ENCODE data around the gene VPS33B.

DNA sequence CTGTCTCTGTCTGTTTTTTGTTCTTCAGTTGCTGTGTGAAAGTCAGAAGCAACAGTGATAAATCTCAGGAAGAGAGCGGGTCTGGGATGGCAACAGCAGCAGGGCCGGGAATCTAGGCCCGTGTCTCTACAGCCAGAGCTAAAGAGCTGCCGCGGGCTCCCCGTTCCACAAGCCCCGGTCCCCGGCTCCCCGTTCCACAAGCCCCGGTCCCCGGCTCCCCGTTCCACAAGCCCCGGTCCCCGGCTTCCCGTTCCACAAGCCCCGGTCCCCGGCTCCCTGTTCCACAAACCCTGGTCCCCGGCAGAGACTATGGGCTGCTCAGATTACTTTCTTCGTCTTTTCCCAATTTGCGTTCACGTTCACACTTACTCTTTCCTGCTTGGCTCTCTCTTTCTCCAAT, 48.2 kb downstream of the VPS33B start:
- TF ChIP-seq, protein P1, sequence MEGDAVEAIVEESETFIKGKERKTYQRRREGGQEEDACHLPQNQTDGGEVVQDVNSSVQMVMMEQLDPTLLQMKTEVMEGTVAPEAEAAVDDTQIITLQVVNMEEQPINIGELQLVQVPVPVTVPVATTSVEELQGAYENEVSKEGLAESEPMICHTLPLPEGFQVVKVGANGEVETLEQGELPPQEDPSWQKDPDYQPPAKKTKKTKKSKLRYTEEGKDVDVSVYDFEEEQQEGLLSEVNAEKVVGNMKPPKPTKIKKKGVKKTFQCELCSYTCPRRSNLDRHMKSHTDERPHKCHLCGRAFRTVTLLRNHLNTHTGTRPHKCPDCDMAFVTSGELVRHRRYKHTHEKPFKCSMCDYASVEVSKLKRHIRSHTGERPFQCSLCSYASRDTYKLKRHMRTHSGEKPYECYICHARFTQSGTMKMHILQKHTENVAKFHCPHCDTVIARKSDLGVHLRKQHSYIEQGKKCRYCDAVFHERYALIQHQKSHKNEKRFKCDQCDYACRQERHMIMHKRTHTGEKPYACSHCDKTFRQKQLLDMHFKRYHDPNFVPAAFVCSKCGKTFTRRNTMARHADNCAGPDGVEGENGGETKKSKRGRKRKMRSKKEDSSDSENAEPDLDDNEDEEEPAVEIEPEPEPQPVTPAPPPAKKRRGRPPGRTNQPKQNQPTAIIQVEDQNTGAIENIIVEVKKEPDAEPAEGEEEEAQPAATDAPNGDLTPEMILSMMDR (IDR thresholded peaks at IDR 0.05): no peak
- TF ChIP-seq POLR2A (IDR thresholded peaks at IDR 0.05): no peak
